PC-3 (cell line): ENCODE results near the gene SMYD1.

ENCODE experiments used
- CTCF ChIP-seq: fragments of 300-600 bp; sonication (generic); conservative IDR thresholded peaks from 2 replicates; pipeline ENCODE4 v1.5.1; 2017; ENCODE audit warnings: antibody characterized with exemption, low read depth, mild to moderate bottlenecking, low read length
- EZH2 ChIP-seq: fragments of 300-600 bp; sonication (generic); IDR thresholded peaks from one replicate; pipeline ENCODE4 v1.6.1; 2017; ENCODE audit warnings: antibody characterized with exemption, mild to moderate bottlenecking, low read length; ENCODE audit not compliant: unreplicated experiment
- EZH2phosphoT487 ChIP-seq: fragments of 300-600 bp; sonication (generic); IDR thresholded peaks from 2 replicates; pipeline ENCODE4 v1.6.1; 2018; ENCODE audit warnings: mild to moderate bottlenecking, antibody characterized with exemption, low read length, borderline replicate concordance

- TF ChIP-seq CTCF (no peak), EZH2 (no peak), EZH2phosphoT487 (no peak)
Observed at GRCh38 chr2:88117973-88118372, 50.3 kb downstream of the SMYD1 start.
